Pancreas (tissue), 10 donors: ENCODE measurements around the gene TRIM10. TPM values are rescaled to one million over a fixed set of nuclear protein-coding genes. Genes with fewer than 3 reads are reported as not detected.

Experiments used
- ATAC-seq, 4 donors: fragments of 200-7000 bp; cut with Tn5 transposase; one replicate each; pipeline versions ENCODE4 v1.8.0 to v1.9.1; 2020; ENCODE audit warnings: mild to moderate bottlenecking in 4 of 4, moderate library complexity in 4 of 4
- DNase-seq, 6 donors: peaks; one replicate each; pipeline ENCODE4 v3.0.0-alpha.2; 2020
- FAIRE-seq: peaks from 2 replicates; lab custom pipeline; 2012; peaks lifted over from hg19 to GRCh38; lab: Jason Lieb, UNC
- H3K27ac ChIP-seq, 4 donors: fragments of 200-600 bp; sonication (generic); 1 replicate in 3 of 4; 2 replicates in 1 of 4; pipeline versions ENCODE4 v1.5.0 to v1.8.0; 2020
- H3K27me3 ChIP-seq, 4 donors: fragments of 200-600 bp; one replicate each; pipeline ENCODE4 v1.8.0; 2021
- H3K36me3 ChIP-seq, 3 donors: fragments of 200-600 bp; sonication (generic) in 1 of 3; one replicate each; pipeline versions ENCODE4 v1.5.0 to v1.8.0; 2020 to 2021
- H3K4me1 ChIP-seq, 3 donors: fragments of 200-600 bp; one replicate each; pipeline ENCODE4 v1.8.0; 2021
- H3K4me3 ChIP-seq, 4 donors: fragments of 200-600 bp; sonication (generic) in 2 of 4; one replicate each; pipeline versions ENCODE4 v1.5.0 to v1.8.0; 2020 to 2021
- H3K9me3 ChIP-seq, 4 donors: fragments of 200-600 bp; one replicate each; pipeline ENCODE4 v1.8.0; 2021
- CTCF ChIP-seq, 4 donors: fragments of 200-600 bp; sonication (generic) in 3 of 4; IDR thresholded peaks; one replicate each; pipeline versions ENCODE4 v1.5.0 to v1.8.0; 2021; ENCODE audit warnings: antibody characterized with exemption in 4 of 4
- WGBS, 2 donors: extraction: QIAGEN DNeasy Blood & Tissue Kit; methylation state at CpG; one replicate each; pipeline ENCODE4 v1.1.7; 2013; 5-methylcytosine and 5-hydroxymethylcytosine counted together
- intact Hi-C, 3 donors: fragments of 100-400 bp; cut with DNase I; formaldehyde crosslinking; loops; one replicate each; pipeline versions ENCODE4 v1.11.1 to v1.14.2; 2022
- polyA plus RNA-seq, 2 donors: library from polyadenylated mRNA; stranded (reverse); fragments of 200-250 nt; gene quantifications; one replicate each; pipeline ENCODE4 v1.2.3, GENCODE V29; 2013
- total RNA-seq, 6 donors: library from RNA; stranded (reverse); fragmentation: NEBNext Ultra II Directional in 4 of 6; extraction: Animal tissue kit (Norgen Biotek cat#: 25700) in 4 of 6; gene quantifications; one replicate each; pipeline versions ENCODE4 v1.2.1 to v1.2.4, GENCODE V29; 2021 to 2023
- donor health status: healthy with polysubstance abuse.
- donor health status: DM: no; HTN: no; CAD: no; lungs with moderate emphysema.
- donor health status: DM: no; HTN: no; CAD: no.
- donor health status: control.
- donor health status: control.
- donor health status: Bipolar disorder and iron deficiency.
- donor health status: DM: yes; HTN: yes; CAD: no.
- donor health status: DM: no; HTN: no; CAD: no.
- donor health status: DM: no; HTN: no; CAD: no.
- donor health status: DM: yes; HTN: yes; CAD: no.

TRIM10 gene
- total and polyA plus RNA-seq, 8 donors, result 0.02 to 0.03 TPM; not detected in 6

GRCh38 chr6:30130887-30131862 lies 29.8 kb downstream of the TRIM10 start:
- no peak overlapping the region for H3K27ac ChIP-seq
- H3K4me1 ChIP-seq, result no peaks in the 10 kb centered on the region
- peaks cover 0 to 37% (median 1%) of the 10 kb centered on the region in 4 donors for H3K27me3 ChIP-seq
- 20 to 23% methylated on average over 16 of the region's 16 CpGs for WGBS, 2 donors
- peak; percentile 92 to 97 (median 94) for TF ChIP-seq CTCF (IDR thresholded peaks at IDR 0.05)
- no peak for FAIRE-seq
- no peak overlapping the region for H3K4me3 ChIP-seq
- ATAC-seq, result peak; percentile 93 to 99 (median 96)
- intact Hi-C loops, result no loop called here
- no peaks in the 10 kb centered on the region for H3K36me3 ChIP-seq
- H3K9me3 ChIP-seq, result no peaks in the 10 kb centered on the region
- DNase-seq, result peak in 4 of 6 donors; percentile 62 to 73 (median 68)

- Histone ChIP-seq H3K36me3 (no peaks in the 10 kb centered on the region), H3K27ac (no peak overlapping the region), H3K4me1 (no peaks in the 10 kb centered on the region), H3K4me3 (no peak overlapping the region), H3K9me3 (no peaks in the 10 kb centered on the region), H3K27me3 (peaks cover 0 to 37% (median 1%) of the 10 kb centered on the region in 4 donors)
- DNase-seq (no peak), ATAC-seq (no peak), FAIRE-seq (no peak)
- no peak for TF ChIP-seq CTCF (IDR thresholded peaks at IDR 0.05)
- 45 to 71% methylated on average over 4 of the region's 4 CpGs for WGBS, 2 donors
- intact Hi-C loops, result no loop called here
Observed at GRCh38 chr6:30130179-30130679, 30.8 kb downstream of the TRIM10 start.

- WGBS, 2 donors, result 50 to 64% methylated on average over 10 of the region's 10 CpGs
- ATAC-seq (no peak), FAIRE-seq (no peak), DNase-seq (no peak)
- H3K9me3 ChIP-seq, result no peaks in the 10 kb centered on the region
- H3K4me1 ChIP-seq, result no peaks in the 10 kb centered on the region
- peaks cover 0 to 37% (median 1%) of the 10 kb centered on the region in 4 donors for H3K27me3 ChIP-seq
- H3K36me3 ChIP-seq, result no peaks in the 10 kb centered on the region
- H3K27ac ChIP-seq, result no peak overlapping the region
- intact Hi-C loops, result no loop called here
- H3K4me3 ChIP-seq, result no peak overlapping the region
- no peak for TF ChIP-seq CTCF (IDR thresholded peaks at IDR 0.05)
Observed at GRCh38 chr6:30129265-30130178, 31.5 kb downstream of the TRIM10 start.

- Histone ChIP-seq H3K9me3 (no peaks in the 10 kb centered on the region), H3K36me3 (no peaks in the 10 kb centered on the region), H3K27ac (no peak overlapping the region), H3K4me1 (no peaks in the 10 kb centered on the region), H3K27me3 (peaks cover 0 to 37% (median 0%) of the 10 kb centered on the region in 4 donors), H3K4me3 (peak overlapping the region in 1 of 4 donors; percentile 21)
- ATAC-seq (peak in 1 of 4 donors; percentile 15), DNase-seq (peak in 1 of 6 donors; percentile 49), FAIRE-seq (no peak)
- intact Hi-C loops, result no loop called here
- 14 to 17% methylated on average over 50 of the region's 50 CpGs for WGBS, 2 donors
- no peak for TF ChIP-seq CTCF (IDR thresholded peaks at IDR 0.05)
Observed at GRCh38 chr6:30127238-30128093, 33.5 kb downstream of the TRIM10 start.
